Kidney (tissue), 14 donors: ENCODE data around the gene PCDHA1. TPM values are rescaled to one million over a fixed set of nuclear protein-coding genes. Genes with fewer than 3 reads are reported as not detected.
A peak's percentile ranks its signal among the peaks of the same experiment; 100 is the strongest.
"Not testable (repeated sequence)": the region's sequence is repeated elsewhere in the genome, so short reads cannot be mapped to it uniquely, and the experiment has no call there.

Experiments used
- DNase-seq, 5 donors: peaks; one replicate each; pipeline ENCODE4 v3.0.0-alpha.2; 2013 to 2020
- FAIRE-seq: peaks from 2 replicates; lab custom pipeline; 2012; peaks lifted over from hg19 to GRCh38; lab: Jason Lieb, UNC
- H3K27ac ChIP-seq, 2 donors: one replicate each; pipeline ENCODE4 v1.7.0; 2013; ENCODE audit warnings: low read depth in 2 of 2, low read length in 2 of 2, inconsistent platforms in 1 of 2
- H3K27me3 ChIP-seq: one replicate; pipeline ENCODE4 v1.7.1; 2013; ENCODE audit warnings: low read length, inconsistent platforms; ENCODE audit not compliant: control insufficient read depth, insufficient read depth
- H3K36me3 ChIP-seq, 3 donors: one replicate each; pipeline versions ENCODE4 v1.7.0 to v1.7.1; 2013; ENCODE audit warnings: low read length in 3 of 3, control low read depth in 1 of 3, inconsistent platforms in 1 of 3; ENCODE audit not compliant: insufficient read depth in 3 of 3, control insufficient read depth in 2 of 3
- H3K4me1 ChIP-seq, 3 donors: one replicate each; pipeline versions ENCODE4 v1.7.0 to v1.7.1; 2013; ENCODE audit warnings: low read length in 3 of 3, inconsistent platforms in 1 of 3, low read depth in 1 of 3; ENCODE audit not compliant: control insufficient read depth in 2 of 3, insufficient read depth in 2 of 3
- H3K4me3 ChIP-seq, 3 donors: one replicate each; pipeline versions ENCODE4 v1.7.0 to v1.8.1; 2013; ENCODE audit warnings: low read length in 3 of 3, control low read depth in 1 of 3, inconsistent platforms in 1 of 3
- H3K9ac ChIP-seq, 3 donors: one replicate each; pipeline versions ENCODE4 v1.7.0 to v1.7.1; 2013; ENCODE audit warnings: low read length in 3 of 3, control low read depth in 1 of 3, inconsistent platforms in 1 of 3
- H3K9me3 ChIP-seq, 3 donors: one replicate each; pipeline versions ENCODE4 v1.7.0 to v1.7.1; 2013; ENCODE audit warnings: low read length in 3 of 3, control low read depth in 1 of 3, inconsistent platforms in 1 of 3; ENCODE audit not compliant: control insufficient read depth in 2 of 3, insufficient read depth in 1 of 3
- intact Hi-C: fragments of 100-400 bp; cut with DNase I; formaldehyde crosslinking; loops from one replicate; pipeline ENCODE4 v1.11.1; 2022
- polyA plus RNA-seq: library from polyadenylated mRNA; stranded (reverse); fragments of 350-450 nt; fragmentation: Illumina TruSeq; extraction: RNeasy Lipid Tissue Mini Kit (QIAGEN cat#74804); gene quantifications from one replicate; pipeline ENCODE4 v1.2.3, GENCODE V29; 2014; ENCODE audit warnings: low read depth, low replicate concordance; ENCODE audit not compliant: insufficient read depth
- total RNA-seq: library from RNA; stranded (reverse); fragmentation: NEBNext Ultra II Directional; extraction: Animal tissue kit (Norgen Biotek cat#: 25700); gene quantifications from one replicate; pipeline ENCODE4 v1.2.1, GENCODE V29; 2021
- TF ChIP-seq, protein P1 (sequence below): IDR thresholded peaks from 3 replicates; pipeline ENCODE4 v1.5.1; 2012; ENCODE audit warnings: mild to moderate bottlenecking, moderate library complexity, borderline replicate concordance; ENCODE audit not compliant: insufficient read depth; ENCODE audit errors: extremely low read depth
- donor health status: control.
- donor health status: control.
- donor health status: control.
- donor health status: control.
- donor health status: control.
- donor health status: DM: yes; HTN: yes; CAD: no.
- donor health status: Normal renal cell carcinoma (clear cell type).

Gene PCDHA1
- total and polyA plus RNA-seq, 2 donors from 2014 or later: 0.13 TPM; not detected in 1

DNA sequence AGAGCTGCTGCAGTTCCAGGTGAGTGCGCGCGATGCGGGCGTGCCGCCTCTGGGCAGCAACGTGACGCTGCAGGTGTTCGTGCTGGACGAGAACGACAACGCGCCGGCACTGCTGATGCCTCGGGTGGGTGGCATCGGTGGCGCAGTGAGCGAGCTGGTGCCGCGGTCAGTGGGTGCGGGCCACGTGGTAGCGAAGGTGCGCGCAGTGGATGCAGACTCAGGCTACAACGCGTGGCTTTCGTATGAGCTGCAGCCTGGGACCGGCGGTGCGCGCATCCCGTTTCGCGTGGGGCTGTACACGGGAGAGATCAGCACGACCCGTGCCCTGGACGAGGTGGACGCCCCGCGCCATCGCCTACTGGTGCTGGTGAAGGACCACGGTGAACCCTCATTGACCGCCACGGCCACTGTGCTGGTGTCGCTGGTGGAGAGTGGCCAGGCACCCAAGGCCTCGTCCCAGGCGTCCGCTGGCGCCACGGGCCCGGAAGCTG lies 16.9 kb downstream of the PCDHA1 start:
- Histone ChIP-seq H3K4me1 (peaks cover 0 to 2% (median 0%) of the 10 kb centered on the region in 3 donors), H3K27me3 (peaks cover 2% of the 10 kb centered on the region), H3K36me3 (no peaks in the 10 kb centered on the region), H3K9ac (no peak overlapping the region), H3K27ac (no peak overlapping the region), H3K9me3 (peaks cover 3 to 18% (median 4%) of the 10 kb centered on the region in 3 donors), H3K4me3 (no peak overlapping the region)
- FAIRE-seq: no peak
- TF ChIP-seq, protein P1, sequence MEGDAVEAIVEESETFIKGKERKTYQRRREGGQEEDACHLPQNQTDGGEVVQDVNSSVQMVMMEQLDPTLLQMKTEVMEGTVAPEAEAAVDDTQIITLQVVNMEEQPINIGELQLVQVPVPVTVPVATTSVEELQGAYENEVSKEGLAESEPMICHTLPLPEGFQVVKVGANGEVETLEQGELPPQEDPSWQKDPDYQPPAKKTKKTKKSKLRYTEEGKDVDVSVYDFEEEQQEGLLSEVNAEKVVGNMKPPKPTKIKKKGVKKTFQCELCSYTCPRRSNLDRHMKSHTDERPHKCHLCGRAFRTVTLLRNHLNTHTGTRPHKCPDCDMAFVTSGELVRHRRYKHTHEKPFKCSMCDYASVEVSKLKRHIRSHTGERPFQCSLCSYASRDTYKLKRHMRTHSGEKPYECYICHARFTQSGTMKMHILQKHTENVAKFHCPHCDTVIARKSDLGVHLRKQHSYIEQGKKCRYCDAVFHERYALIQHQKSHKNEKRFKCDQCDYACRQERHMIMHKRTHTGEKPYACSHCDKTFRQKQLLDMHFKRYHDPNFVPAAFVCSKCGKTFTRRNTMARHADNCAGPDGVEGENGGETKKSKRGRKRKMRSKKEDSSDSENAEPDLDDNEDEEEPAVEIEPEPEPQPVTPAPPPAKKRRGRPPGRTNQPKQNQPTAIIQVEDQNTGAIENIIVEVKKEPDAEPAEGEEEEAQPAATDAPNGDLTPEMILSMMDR: no peak
- peak in 1 of 5 donors; percentile 67 for DNase-seq
- intact Hi-C loops: no loop called here

DNA sequence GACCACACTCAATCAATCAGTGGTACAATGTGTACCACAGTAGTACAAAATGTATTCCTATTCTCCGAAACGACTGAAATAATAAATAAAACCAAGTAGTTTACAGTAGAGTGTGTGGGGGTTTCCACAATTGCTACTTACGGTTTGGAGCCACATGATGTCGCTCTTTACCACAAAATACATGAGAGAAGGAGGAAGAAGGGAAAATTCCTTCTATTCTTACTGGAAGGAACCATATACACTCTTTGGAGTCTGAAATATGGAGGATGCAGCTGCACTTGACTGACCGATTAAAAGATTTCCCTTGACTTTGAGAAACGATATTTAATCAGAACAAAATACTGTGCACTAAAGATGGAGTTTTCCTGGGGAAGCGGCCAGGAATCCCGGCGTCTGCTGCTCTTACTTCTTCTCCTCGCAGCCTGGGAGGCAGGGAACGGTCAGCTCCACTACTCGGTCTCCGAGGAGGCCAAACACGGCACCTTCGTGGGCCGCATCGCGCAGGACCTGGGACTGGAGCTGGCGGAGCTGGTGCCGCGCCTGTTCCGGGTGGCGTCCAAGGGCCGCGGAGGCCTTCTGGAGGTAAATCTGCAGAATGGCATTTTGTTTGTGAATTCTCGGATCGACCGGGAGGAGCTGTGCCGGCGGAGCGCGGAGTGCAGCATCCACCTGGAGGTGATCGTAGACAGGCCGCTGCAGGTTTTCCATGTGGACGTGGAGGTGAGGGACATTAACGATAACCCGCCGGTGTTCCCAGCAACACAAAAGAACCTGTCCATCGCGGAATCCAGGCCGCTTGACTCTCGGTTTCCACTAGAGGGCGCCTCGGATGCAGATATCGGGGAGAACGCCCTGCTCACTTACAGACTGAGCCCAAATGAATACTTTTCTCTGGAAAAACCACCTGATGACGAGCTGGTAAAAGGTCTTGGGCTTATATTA lies 21.2 kb downstream of the PCDHA1 start, which contains the start of gene PCDHA4:
PCDHA4 (plus strand) TSS at position 235 of the 942 bp plus-strand sequence.
- DNase-seq (peak in 2 of 5 donors; percentile 30 to 73), FAIRE-seq (no peak)
- H3K4me3 ChIP-seq: peak within 1 kb of the TSS in 2 of 3 donors; percentile 46 to 55
- intact Hi-C loops: no loop called here
- no peak within 1 kb of the TSS for H3K9ac ChIP-seq
- peaks cover 0 to 2% (median 0%) of the 10 kb centered on the region in 3 donors for H3K4me1 ChIP-seq
- peaks cover under 1 to 19% (median under 1%) of the 10 kb centered on the region in 3 donors for H3K9me3 ChIP-seq
- no peaks in the 10 kb centered on the region for H3K36me3 ChIP-seq
- peaks cover under 1% of the 10 kb centered on the region for H3K27me3 ChIP-seq
- H3K27ac ChIP-seq: no peak within 1 kb of the TSS
- TF ChIP-seq, protein P1: peak; percentile 34

DNA sequence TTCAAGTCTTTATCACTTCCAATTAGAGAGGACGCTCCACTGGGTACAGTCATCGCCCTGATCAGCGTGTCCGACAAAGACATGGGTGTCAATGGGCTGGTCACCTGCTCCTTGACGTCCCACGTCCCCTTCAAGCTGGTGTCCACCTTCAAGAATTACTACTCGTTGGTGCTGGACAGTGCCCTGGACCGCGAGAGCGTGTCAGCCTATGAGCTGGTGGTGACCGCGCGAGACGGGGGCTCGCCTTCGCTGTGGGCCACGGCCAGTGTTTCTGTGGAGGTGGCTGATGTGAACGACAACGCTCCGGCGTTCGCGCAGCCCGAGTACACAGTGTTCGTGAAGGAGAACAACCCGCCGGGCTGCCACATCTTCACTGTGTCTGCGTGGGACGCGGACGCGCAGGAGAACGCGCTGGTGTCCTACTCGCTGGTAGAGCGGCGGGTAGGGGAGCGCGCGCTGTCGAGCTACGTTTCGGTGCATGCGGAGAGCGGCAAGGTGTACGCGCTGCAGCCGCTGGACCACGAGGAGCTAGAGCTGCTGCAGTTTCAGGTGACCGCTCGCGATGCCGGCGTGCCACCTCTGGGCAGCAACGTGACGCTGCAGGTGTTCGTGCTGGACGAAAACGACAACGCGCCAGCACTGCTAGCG lies 22.4 kb downstream of the PCDHA1 start:
- FAIRE-seq, H3K9me3 ChIP-seq, intact Hi-C loops, H3K4me1 ChIP-seq, H3K4me3 ChIP-seq, H3K9ac ChIP-seq, H3K27me3 ChIP-seq, H3K36me3 ChIP-seq, H3K27ac ChIP-seq: not testable (repeated sequence)
- peak in 1 of 5 donors; percentile 54 for DNase-seq

DNA sequence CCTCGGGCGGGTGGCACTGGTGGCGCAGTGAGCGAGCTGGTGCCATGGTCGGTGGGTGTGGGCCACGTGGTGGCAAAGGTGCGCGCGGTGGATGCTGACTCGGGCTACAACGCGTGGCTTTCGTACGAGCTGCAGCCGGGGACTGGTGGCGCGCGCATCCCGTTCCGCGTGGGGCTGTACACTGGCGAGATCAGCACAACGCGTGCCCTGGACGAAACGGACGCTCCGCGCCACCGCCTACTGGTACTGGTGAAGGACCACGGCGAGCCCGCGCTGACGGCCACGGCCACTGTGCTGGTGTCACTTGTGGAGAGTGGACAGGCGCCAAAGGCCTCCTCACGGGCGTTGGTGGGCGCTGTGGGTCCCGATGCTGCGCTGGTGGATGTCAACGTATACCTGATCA lies 22.9 kb downstream of the PCDHA1 start:
- Histone ChIP-seq H3K27ac (no peak overlapping the region), H3K27me3 (no peaks in the 10 kb centered on the region), H3K9me3 (peaks cover 0 to 10% (median 0%) of the 10 kb centered on the region in 3 donors), H3K36me3 (no peaks in the 10 kb centered on the region), H3K4me3 (no peak overlapping the region), H3K9ac (no peak overlapping the region), H3K4me1 (no peaks in the 10 kb centered on the region)
- FAIRE-seq (no peak), DNase-seq (peak in 1 of 5 donors; percentile 72)
- TF ChIP-seq, protein P1: no peak
- intact Hi-C loops: no loop called here
